ENCODE measurements around the gene ATP6AP2. TPM values are rescaled to one million over a fixed set of nuclear protein-coding genes. Genes with fewer than 3 reads are reported as not detected.

The ATP6AP2 gene
- total and polyA plus RNA-seq, 9 of the 15 experiments (the other 6 are each of a cell fraction or from before 2014, with no cell fraction given) = 23.3 to 131 (median 41.9) TPM

GRCh38 chrX:40571600-40571999 is 9.2 kb upstream of the ATP6AP2 start (continued):
- TF ChIP-seq ZFP1 (CRISPR knock-in tag; IDR thresholded peaks at IDR 0.05) = peak; percentile 84
- peak; percentile 79 for TF ChIP-seq ZBTB12 (CRISPR knock-in tag; IDR thresholded peaks at IDR 0.05)
- TF ChIP-seq MLLT1 (IDR thresholded peaks at IDR 0.05) = no peak
- no peak for TF ChIP-seq BDP1 (IDR thresholded peaks at IDR 0.05; ENCODE audit: insufficient read depth, insufficient read length)
- TF ChIP-seq TSHZ1 (CRISPR knock-in tag; IDR thresholded peaks at IDR 0.05) = peak; percentile 90
- TF ChIP-seq BCOR (IDR thresholded peaks at IDR 0.05) = no peak
- TF ChIP-seq NR1H2 (CRISPR knock-in tag; IDR thresholded peaks at IDR 0.05) = no peak
- TF ChIP-seq ZNF518B (CRISPR knock-in tag; IDR thresholded peaks at IDR 0.05) = no peak
- TF ChIP-seq ARID3A (IDR thresholded peaks at IDR 0.05; ENCODE audit: borderline replicate concordance, low read depth, low read length) = no peak
- TF ChIP-seq ZBTB8A (IDR thresholded peaks at IDR 0.05; ENCODE audit: partially characterized antibody) = no peak
- TF ChIP-seq CEBPB (tag; IDR thresholded peaks at IDR 0.05) = peak; percentile 25; the same call in 1 of the 2 replicates
- TF ChIP-seq NUFIP1 (IDR thresholded peaks at IDR 0.05; ENCODE audit: partially characterized antibody) = peak; percentile 58
- no peak for TF ChIP-seq CBX8 (IDR thresholded peaks at IDR 0.05; ENCODE audit: borderline replicate concordance, extremely low read depth, low read depth, low read length, poor library complexity, severe bottlenecking)
- TF ChIP-seq SFPQ (IDR thresholded peaks at IDR 0.05; ENCODE audit: low read depth, low read length) = no peak
